Tibial nerve (tissue), 4 donors: ENCODE data around the gene ZDHHC8. TPM values are rescaled to one million over a fixed set of nuclear protein-coding genes. Genes with fewer than 3 reads are reported as not detected.

Experiments used
- DNase-seq, 2 donors: peaks; one replicate each; pipeline ENCODE4 v3.0.0-alpha.2; 2019; ENCODE audit warnings: low spot score in 2 of 2
- H3K27ac ChIP-seq, 4 donors: fragments of 200-600 bp; sonication (generic) in 3 of 4; one replicate each; pipeline ENCODE4 v1.5.1; 2017 to 2019; ENCODE audit warnings: mild to moderate bottlenecking in 1 of 4
- H3K27me3 ChIP-seq, 2 donors: fragments of 200-600 bp; sonication (generic) in 1 of 2; one replicate each; pipeline versions ENCODE4 v1.5.1 to v1.6.0; 2017 to 2019
- H3K36me3 ChIP-seq, 3 donors: fragments of 200-600 bp; sonication (generic); one replicate each; pipeline ENCODE4 v1.5.1; 2018 to 2019
- H3K4me1 ChIP-seq, 4 donors: fragments of 200-600 bp; sonication (generic) in 3 of 4; one replicate each; pipeline ENCODE4 v1.5.1; 2017 to 2019
- H3K4me3 ChIP-seq, 4 donors: fragments of 200-600 bp; sonication (generic) in 3 of 4; one replicate each; pipeline ENCODE4 v1.5.1; 2017 to 2019; ENCODE audit warnings: mild to moderate bottlenecking in 1 of 4, moderate library complexity in 1 of 4
- H3K9me3 ChIP-seq, 4 donors: fragments of 200-600 bp; sonication (generic) in 3 of 4; one replicate each; pipeline ENCODE4 v1.5.1; 2017 to 2019
- EP300 ChIP-seq, 2 donors: sonication (generic); formaldehyde crosslinking; IDR thresholded peaks; one replicate each; pipeline ENCODE4 v1.6.1; 2017; ENCODE audit warnings: antibody characterized with exemption in 2 of 2, mild to moderate bottlenecking in 1 of 2
- POLR2A ChIP-seq, 2 donors: fragments of 450-650 bp; IDR thresholded peaks; one replicate each; pipeline ENCODE4 v1.6.1; 2017; ENCODE audit warnings: antibody characterized with exemption in 2 of 2, mild to moderate bottlenecking in 2 of 2, moderate library complexity in 2 of 2
- WGBS, 2 donors: methylation state at CpG; one replicate each; pipeline ENCODE4 v1.1.5; 2018; 5-methylcytosine and 5-hydroxymethylcytosine counted together
- total RNA-seq, 4 donors: library from RNA; depleted of rRNA; stranded (reverse); fragments of >200 nt; gene quantifications; one replicate each; pipeline ENCODE4 v1.1.0, GENCODE V29; 2016
- TF ChIP-seq, protein P1 (sequence below), 5 experiments: fragments of 200-600 bp in 3 of 5; fragments of 450-650 bp in 2 of 5; sonication (generic) in 3 of 5; IDR thresholded peaks; one replicate each; pipeline ENCODE4 v1.5.1; 2016 to 2019; ENCODE audit warnings: antibody characterized with exemption in 5 of 5, mild to moderate bottlenecking in 3 of 5, moderate library complexity in 2 of 5

The ZDHHC8 gene
- total RNA-seq, 4 donors from 2014 or later = 40.6 to 53.7 (median 47.4) TPM

DNA sequence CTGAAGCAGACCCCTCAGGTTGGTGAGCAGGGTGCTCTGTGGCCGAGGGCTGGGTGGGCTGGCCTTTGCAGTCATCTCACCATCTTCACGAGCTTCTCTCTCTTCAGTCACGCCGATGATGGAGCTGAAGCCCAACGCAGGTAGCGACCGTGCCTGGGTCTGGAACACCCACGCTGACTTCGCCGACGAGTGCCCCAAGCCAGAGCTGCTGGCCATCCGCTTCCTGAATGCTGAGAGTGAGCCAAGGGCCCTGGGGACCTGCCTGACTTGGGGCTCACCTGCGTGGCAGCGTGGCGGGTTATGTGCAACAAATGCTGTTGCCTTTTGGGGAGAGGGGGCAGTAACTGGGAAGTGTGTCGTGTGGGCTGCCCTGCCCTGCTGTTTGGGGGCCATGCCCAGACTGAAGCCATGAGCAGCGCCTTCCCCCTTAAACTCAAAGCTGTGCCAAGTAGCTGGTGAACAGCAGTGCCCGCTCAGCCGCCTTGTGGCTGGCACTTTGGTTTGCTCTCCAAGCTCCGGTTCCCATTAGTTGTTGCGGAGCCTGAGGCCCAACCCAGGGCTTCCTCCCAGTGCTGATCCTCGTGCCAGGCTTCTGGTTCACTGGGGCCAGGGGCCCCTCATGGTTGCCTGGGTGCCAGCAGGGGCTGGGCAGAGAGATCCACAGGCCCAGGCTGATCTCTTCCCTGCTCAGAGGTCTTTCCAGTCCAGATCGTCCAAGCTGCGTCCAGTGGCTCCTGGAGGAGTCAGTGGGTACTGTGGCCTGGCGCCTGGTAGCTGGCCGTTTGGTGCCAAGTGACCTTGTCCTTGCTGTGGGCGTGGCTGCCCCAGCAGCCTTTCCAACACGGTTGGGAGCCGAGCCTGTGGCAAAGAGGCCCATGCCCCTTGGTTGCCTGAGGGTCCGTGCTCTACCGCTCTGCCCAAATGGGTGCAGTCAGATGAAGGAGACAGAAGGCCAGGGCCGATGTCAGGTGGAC lies 6.1 kb upstream of the ZDHHC8 start:
- WGBS, 2 donors = 86 to 89% methylated on average over 19 to 28 of the region's 32 CpGs
- no peak for TF ChIP-seq EP300 (IDR thresholded peaks at IDR 0.05)
- TF ChIP-seq, protein P1, sequence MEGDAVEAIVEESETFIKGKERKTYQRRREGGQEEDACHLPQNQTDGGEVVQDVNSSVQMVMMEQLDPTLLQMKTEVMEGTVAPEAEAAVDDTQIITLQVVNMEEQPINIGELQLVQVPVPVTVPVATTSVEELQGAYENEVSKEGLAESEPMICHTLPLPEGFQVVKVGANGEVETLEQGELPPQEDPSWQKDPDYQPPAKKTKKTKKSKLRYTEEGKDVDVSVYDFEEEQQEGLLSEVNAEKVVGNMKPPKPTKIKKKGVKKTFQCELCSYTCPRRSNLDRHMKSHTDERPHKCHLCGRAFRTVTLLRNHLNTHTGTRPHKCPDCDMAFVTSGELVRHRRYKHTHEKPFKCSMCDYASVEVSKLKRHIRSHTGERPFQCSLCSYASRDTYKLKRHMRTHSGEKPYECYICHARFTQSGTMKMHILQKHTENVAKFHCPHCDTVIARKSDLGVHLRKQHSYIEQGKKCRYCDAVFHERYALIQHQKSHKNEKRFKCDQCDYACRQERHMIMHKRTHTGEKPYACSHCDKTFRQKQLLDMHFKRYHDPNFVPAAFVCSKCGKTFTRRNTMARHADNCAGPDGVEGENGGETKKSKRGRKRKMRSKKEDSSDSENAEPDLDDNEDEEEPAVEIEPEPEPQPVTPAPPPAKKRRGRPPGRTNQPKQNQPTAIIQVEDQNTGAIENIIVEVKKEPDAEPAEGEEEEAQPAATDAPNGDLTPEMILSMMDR (IDR thresholded peaks at IDR 0.05) = no peak
- no peak for TF ChIP-seq POLR2A (IDR thresholded peaks at IDR 0.05)

DNA sequence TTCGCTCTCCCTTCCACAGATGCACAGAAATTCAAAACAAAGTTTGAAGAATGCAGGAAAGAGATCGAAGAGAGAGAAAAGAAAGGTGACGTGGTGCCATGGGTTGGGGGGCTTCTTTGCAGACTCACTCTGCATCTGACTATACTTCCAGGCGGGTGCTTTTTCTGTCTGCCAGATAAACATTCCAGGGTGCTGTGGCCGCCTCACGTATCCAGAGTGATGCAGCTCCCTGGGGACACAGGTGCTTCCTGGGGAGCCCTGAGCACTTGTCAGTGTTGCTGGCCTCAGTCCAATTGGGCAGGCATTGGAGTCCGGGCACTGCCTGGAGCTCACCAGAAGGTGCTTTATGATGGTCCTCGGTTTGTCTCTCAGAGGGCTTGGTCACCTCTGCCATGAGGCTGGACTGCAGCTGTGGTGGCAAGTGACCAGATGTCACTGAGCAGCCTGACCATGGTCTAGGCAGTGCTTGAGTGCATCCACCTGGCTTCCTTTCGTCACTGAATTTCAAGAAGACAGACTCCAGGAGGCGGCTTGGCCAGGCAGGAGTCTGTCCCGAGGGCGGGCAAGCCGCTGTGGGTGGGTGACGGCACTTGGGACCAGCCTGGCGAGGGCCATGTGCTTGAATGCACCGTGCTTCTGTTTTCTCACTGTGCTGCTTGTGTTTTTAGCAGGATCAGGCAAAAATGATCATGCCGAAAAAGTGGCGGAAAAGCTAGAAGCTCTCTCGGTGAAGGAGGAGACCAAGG lies 5.1 kb upstream of the ZDHHC8 start:
- Histone ChIP-seq H3K27me3 (no peaks in the 10 kb centered on the region), H3K9me3 (no peaks in the 10 kb centered on the region), H3K27ac (no peak overlapping the region), H3K36me3 (peaks cover 0 to 58% (median 12%) of the 10 kb centered on the region in 3 donors), H3K4me3 (no peak overlapping the region), H3K4me1 (peaks cover 0 to 33% (median 0%) of the 10 kb centered on the region in 4 donors)
- no peak for DNase-seq
- WGBS, 2 donors = 86 to 90% methylated on average over 19 of the region's 19 CpGs
- TF ChIP-seq POLR2A (IDR thresholded peaks at IDR 0.05) (no peak), EP300 (IDR thresholded peaks at IDR 0.05) (no peak)
- TF ChIP-seq, protein P1 (IDR thresholded peaks at IDR 0.05) = no peak

More for the DNA sequence above, 6.1 kb upstream of the ZDHHC8 start:
- H3K9me3 ChIP-seq = no peaks in the 10 kb centered on the region
- DNase-seq = no peak
- no peak overlapping the region for H3K27ac ChIP-seq
- H3K36me3 ChIP-seq = peaks cover 0 to 67% (median 12%) of the 10 kb centered on the region in 3 donors
- no peaks in the 10 kb centered on the region for H3K27me3 ChIP-seq
- H3K4me1 ChIP-seq = peaks cover 0 to 37% (median 0%) of the 10 kb centered on the region in 4 donors
- no peak overlapping the region for H3K4me3 ChIP-seq

GRCh38 chr22:20127318-20127868 lies 4.2 kb upstream of the ZDHHC8 start:
- H3K4me1 ChIP-seq = peaks cover 0 to 26% (median 2%) of the 10 kb centered on the region in 4 donors
- H3K4me3 ChIP-seq = no peak overlapping the region
- 79 to 86% methylated on average over 15 of the region's 15 CpGs for WGBS, 2 donors
- TF ChIP-seq POLR2A (IDR thresholded peaks at IDR 0.05) (no peak), EP300 (IDR thresholded peaks at IDR 0.05) (no peak)
- TF ChIP-seq, protein P1 (IDR thresholded peaks at IDR 0.05) = no peak
- peaks cover 0 to 48% (median 12%) of the 10 kb centered on the region in 3 donors for H3K36me3 ChIP-seq
- no peak for DNase-seq
- H3K9me3 ChIP-seq = no peaks in the 10 kb centered on the region
- H3K27me3 ChIP-seq = no peaks in the 10 kb centered on the region
- no peak overlapping the region for H3K27ac ChIP-seq

- Histone ChIP-seq H3K27ac (no peak overlapping the region), H3K9me3 (no peaks in the 10 kb centered on the region), H3K36me3 (peaks cover 0 to 48% (median 12%) of the 10 kb centered on the region in 3 donors), H3K4me3 (no peak overlapping the region), H3K27me3 (no peaks in the 10 kb centered on the region), H3K4me1 (peaks cover 0 to 31% (median 8%) of the 10 kb centered on the region in 4 donors)
- 69 to 74% methylated on average over 16 to 17 of the region's 17 CpGs for WGBS, 2 donors
- DNase-seq = no peak
- TF ChIP-seq, protein P1 (IDR thresholded peaks at IDR 0.05) = no peak
- TF ChIP-seq EP300 (IDR thresholded peaks at IDR 0.05) (no peak), POLR2A (IDR thresholded peaks at IDR 0.05) (no peak)
Observed at GRCh38 chr22:20127869-20128618, 3.6 kb upstream of the ZDHHC8 start.
